B cell (primary cell): Measurements from ENCODE around the gene TMEM140. TPM values are rescaled to one million over a fixed set of nuclear protein-coding genes. Genes with fewer than 3 reads are reported as not detected.
A peak's percentile ranks its signal among the peaks of the same experiment; 100 is the strongest.

ENCODE experiments used
- ATAC-seq: fragments of 200-7000 bp; cut with Tn5 transposase; one replicate; pipeline ENCODE4 v1.10.0; 2021; ENCODE audit warnings: low read depth, mild to moderate bottlenecking, moderate number of reproducible peaks, moderate library complexity
- CTCF ChIA-PET: fragments of 350-600 bp; sonication (Branson Sonifier 250); formaldehyde crosslinking; loops from one replicate; lab custom pipeline; 2021; ENCODE audit warnings: antibody characterized with exemption, inconsistent platforms; lab: Charles Lee
- POLR2A ChIA-PET: fragments of 350-600 bp; sonication (Branson Sonifier 250); formaldehyde crosslinking; loops from one replicate; lab custom pipeline; 2021; ENCODE audit warnings: antibody characterized with exemption; lab: Charles Lee
- DNase-seq: peaks from one replicate; pipeline ENCODE4 v3.0.0; 2013
- H2AFZ ChIP-seq: 2 replicates; pipeline ENCODE4 v1.6.1; 2012; ENCODE audit warnings: mild to moderate bottlenecking, low read depth, low read length; ENCODE audit not compliant: insufficient read depth, poor library complexity, severe bottlenecking
- H3K27ac ChIP-seq, 2 donors: 1 replicate in 1 of 2; 2 replicates in 1 of 2; pipeline ENCODE4 v1.5.1; 2012 to 2013; ENCODE audit warnings: low read length in 2 of 2, mild to moderate bottlenecking in 2 of 2, moderate library complexity in 1 of 2
- H3K27me3 ChIP-seq, 4 experiments: fragments of 200-600 bp in 1 of 4; sonication (generic) in 1 of 4; replicated peaks in 1 of 4; 1 replicate in 2 of 4; 2 replicates in 2 of 4; pipeline versions ENCODE4 v1.6.1 to v1.7.0; 2013 to 2016; ENCODE audit warnings: low read length in 3 of 4, mild to moderate bottlenecking in 2 of 4, mixed read lengths in 1 of 4, moderate library complexity in 1 of 4; ENCODE audit not compliant: insufficient read depth in 4 of 4, control insufficient read depth in 3 of 4; ENCODE audit errors: control extremely low read depth in 1 of 4
- H3K36me3 ChIP-seq, 2 experiments: replicated peaks in 1 of 2; 1 replicate in 1 of 2; 2 replicates in 1 of 2; pipeline versions ENCODE4 v1.6.1 to v1.7.1; 2013; ENCODE audit warnings: low read length in 1 of 2; ENCODE audit not compliant: insufficient read depth in 2 of 2, control insufficient read depth in 1 of 2; ENCODE audit errors: control extremely low read depth in 1 of 2, extremely low read depth in 1 of 2
- H3K4me1 ChIP-seq, 2 donors: fragments of 200-600 bp in 1 of 2; sonication (generic) in 1 of 2; 1 replicate in 1 of 2; 2 replicates in 1 of 2; pipeline versions ENCODE4 v1.5.1 to v1.6.1; 2013 to 2017; ENCODE audit warnings: low read length in 2 of 2; ENCODE audit not compliant: control insufficient read depth in 2 of 2, insufficient read depth in 2 of 2
- H3K4me2 ChIP-seq: replicated peaks from 2 replicates; pipeline ENCODE3; 2012; ENCODE audit warnings: mild to moderate bottlenecking, low read depth, low read length; ENCODE audit not compliant: poor library complexity, severe bottlenecking
- H3K4me3 ChIP-seq, 5 experiments: fragments of 200-600 bp in 1 of 5; sonication (generic) in 1 of 5; 1 replicate in 3 of 5; 2 replicates in 2 of 5; pipeline versions ENCODE4 v1.5.1 to v1.7.0; 2011 to 2016; ENCODE audit warnings: low read length in 4 of 5, mild to moderate bottlenecking in 4 of 5, low read depth in 2 of 5, control low read depth in 1 of 5, moderate library complexity in 1 of 5; ENCODE audit not compliant: insufficient read depth in 1 of 5; ENCODE audit errors: control extremely low read depth in 1 of 5, extremely low read depth in 1 of 5
- H3K79me2 ChIP-seq: fragments of 200-600 bp; sonication (generic); one replicate; pipeline ENCODE4 v1.6.0; 2016; ENCODE audit warnings: low read length; ENCODE audit not compliant: control insufficient read depth, insufficient read depth
- H3K9ac ChIP-seq: fragments of 200-600 bp; sonication (generic); 2 replicates; pipeline ENCODE4 v1.6.1; 2017; ENCODE audit warnings: mild to moderate bottlenecking, low read length, moderate library complexity
- H3K9me3 ChIP-seq, 3 donors: one replicate each; pipeline versions ENCODE4 v1.6.1 to v1.7.1; 2013; ENCODE audit warnings: low read length in 2 of 3; ENCODE audit not compliant: control insufficient read depth in 2 of 3, insufficient read depth in 1 of 3; ENCODE audit errors: control extremely low read depth in 1 of 3
- H4K20me1 ChIP-seq: 2 replicates; pipeline ENCODE4 v1.6.0; 2012; ENCODE audit warnings: mild to moderate bottlenecking, low read length; ENCODE audit not compliant: insufficient read depth, control insufficient read depth, poor library complexity, severe bottlenecking
- H3K27ac Mint-ChIP-seq: one replicate; pipeline ENCODE4 v1.8.0; 2021; ENCODE audit warnings: mixed read lengths
- H3K27me3 Mint-ChIP-seq: one replicate; pipeline ENCODE4 v1.8.0; 2021; ENCODE audit warnings: mixed read lengths
- H3K4me1 Mint-ChIP-seq: one replicate; pipeline ENCODE4 v1.8.0; 2021; ENCODE audit warnings: mixed read lengths
- H3K4me3 Mint-ChIP-seq: one replicate; pipeline ENCODE4 v1.8.0; 2021; ENCODE audit warnings: mixed read lengths
- H3K9me3 Mint-ChIP-seq: one replicate; pipeline ENCODE4 v1.8.0; 2022; ENCODE audit warnings: mixed read lengths; ENCODE audit not compliant: insufficient read depth
- CTCF ChIP-seq: fragments of 200-600 bp; IDR thresholded peaks from one replicate; pipeline ENCODE4 v1.8.0; 2022; ENCODE audit warnings: antibody characterized with exemption, mild to moderate bottlenecking
- EZH2 ChIP-seq: IDR thresholded peaks from 2 replicates; pipeline ENCODE4 v1.6.1; 2012; ENCODE audit warnings: borderline replicate concordance, low read depth, mild to moderate bottlenecking, moderate library complexity, low read length; ENCODE audit not compliant: insufficient read depth, poor library complexity, severe bottlenecking
- WGBS: methylation state at CpG from one replicate; pipeline ENCODE4 v1.1.5; 2013; ENCODE audit warnings: missing lambda C conversion rate; ENCODE audit not compliant: insufficient coverage; 5-methylcytosine and 5-hydroxymethylcytosine counted together
- intact Hi-C: fragments of 100-400 bp; cut with micrococcal nuclease; formaldehyde crosslinking; loops from one replicate; pipeline ENCODE4 v1.10.0; 2022
- polyA plus RNA-seq: library from polyadenylated mRNA; depleted of rRNA; stranded (reverse); fragments of >200 nt; gene quantifications from 2 replicates; pipeline ENCODE4 v1.2.3, GENCODE V29; 2012
- total RNA-seq, 2 donors: library from RNA; stranded (reverse); fragments of 120-200 nt in 1 of 2; gene quantifications; 1 replicate in 1 of 2; 2 replicates in 1 of 2; pipeline versions ENCODE4 v1.2.3 to v1.2.4, GENCODE V29; 2013 to 2022

The TMEM140 gene
- total and polyA plus RNA-seq, 2 donors (not counting 1 experiment from before 2014, with no cell fraction given), result 3.8 to 79.1 TPM

DNA sequence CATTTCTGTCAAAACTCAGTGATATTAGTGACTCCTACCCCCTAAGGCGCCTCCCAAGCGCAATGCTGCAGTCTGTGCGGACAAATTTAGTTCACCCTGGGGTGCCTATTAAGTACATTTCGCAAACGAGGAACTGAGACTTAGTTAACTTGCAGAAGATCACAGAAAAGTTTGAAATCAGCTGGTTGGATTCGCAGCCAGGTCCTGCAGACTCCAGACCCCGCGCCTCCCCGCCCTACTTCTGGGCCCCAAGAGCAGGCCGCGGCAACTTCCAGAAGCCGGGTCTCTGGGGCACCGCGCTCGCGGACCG is 22.0 kb downstream of the TMEM140 start:
- DNase-seq, result peak; percentile 80
- H3K9me3 ChIP-seq, result no peaks in the 10 kb centered on the region
- H3K4me3 Mint-ChIP-seq, result peak overlapping the region; percentile 94
- H3K4me2 ChIP-seq, result peak overlapping the region; percentile 81
- ChIA-PET POLR2A (interaction anchor here (1.1 to 3.8 kb wide), 6 partner anchors 9 to 184 kb away, joined by 3 to 38 read pairs (median 13); partner anchors contain the start of genes AGBL3 and TMEM140), CTCF (interaction anchor here (0.9 to 8.1 kb wide), 12 partner anchors 10 to 737 kb away, joined by 3 to 80 read pairs (median 11); partner anchors contain the start of genes AGBL3 and TMEM140)
- H3K4me1 ChIP-seq, result peaks cover 22 to 42% of the 10 kb centered on the region in 2 donors
- H3K4me3 ChIP-seq, result peak overlapping the region; percentile 57 to 93 (median 83)
- H3K4me1 Mint-ChIP-seq, result peaks cover 62% of the 10 kb centered on the region
- no peak for TF ChIP-seq CTCF
- TF ChIP-seq EZH2, result no peak
- H4K20me1 ChIP-seq, result peaks cover 10% of the 10 kb centered on the region
- peaks cover 0 to 36% of the 10 kb centered on the region in 2 experiments for H3K36me3 ChIP-seq
- ATAC-seq, result peak; percentile 29
- no peaks in the 10 kb centered on the region for H3K27me3 Mint-ChIP-seq
- H3K27ac Mint-ChIP-seq, result peak overlapping the region; percentile 93
- H3K27me3 ChIP-seq, result no peaks in the 10 kb centered on the region
- peak overlapping the region; percentile 96 to 97 for H3K27ac ChIP-seq
- peak overlapping the region; percentile 89 for H3K9ac ChIP-seq
- peaks cover 12% of the 10 kb centered on the region for H3K79me2 ChIP-seq
- H3K9me3 Mint-ChIP-seq, result no peaks in the 10 kb centered on the region
- peak overlapping the region; percentile 79 for H2AFZ ChIP-seq
- intact Hi-C loops, result loop anchor here (1.0 to 5.0 kb wide), 7 partner anchors 9 to 711 kb away; partner anchors contain the start of genes AGBL3, AKR1B1, BPGM and TMEM140
- WGBS, result under 1% methylated on average over 17 of the region's 17 CpGs
